HG02885 (cell line): ENCODE results near the gene FOXB1.

Experiments used
- ATAC-seq: cut with Tn5 transposase; IDR thresholded peaks from one replicate; pipeline ENCODE4 v1.9.1; 2021; ENCODE audit warnings: mild to moderate bottlenecking; ENCODE audit not compliant: unreplicated experiment, poor library complexity

Gene FOXB1

DNA sequence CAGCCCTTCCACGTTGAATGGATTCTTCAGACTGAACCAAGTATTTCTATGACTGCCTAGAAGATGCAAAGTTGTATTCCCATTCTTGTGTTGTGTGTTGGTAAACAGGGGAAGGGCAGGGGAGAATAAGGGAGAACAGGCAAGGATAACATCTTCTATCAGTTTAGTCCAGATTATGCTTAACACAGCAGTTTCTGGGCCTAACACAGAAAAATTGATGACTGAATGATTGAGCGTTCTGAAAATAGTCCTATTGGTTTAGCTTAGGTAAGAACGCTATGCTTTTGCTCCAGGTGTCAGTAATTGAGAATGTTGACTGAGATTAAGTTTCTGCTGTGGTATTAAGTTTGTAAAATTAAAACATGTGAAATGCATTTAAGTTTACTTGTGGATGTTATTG lies 8.6 kb downstream of the FOXB1 start:
- ATAC-seq, result no peak

- ATAC-seq, result no peak
These were observed 13.7 kb downstream of the FOXB1 start for GRCh38 chr15:60017538-60018520.

GRCh38 chr15:60020736-60021135 lies 16.6 kb downstream of the FOXB1 start:
- ATAC-seq, result no peak

- no peak for ATAC-seq
These were observed 17.7 kb downstream of the FOXB1 start for GRCh38 chr15:60021589-60022378.

DNA sequence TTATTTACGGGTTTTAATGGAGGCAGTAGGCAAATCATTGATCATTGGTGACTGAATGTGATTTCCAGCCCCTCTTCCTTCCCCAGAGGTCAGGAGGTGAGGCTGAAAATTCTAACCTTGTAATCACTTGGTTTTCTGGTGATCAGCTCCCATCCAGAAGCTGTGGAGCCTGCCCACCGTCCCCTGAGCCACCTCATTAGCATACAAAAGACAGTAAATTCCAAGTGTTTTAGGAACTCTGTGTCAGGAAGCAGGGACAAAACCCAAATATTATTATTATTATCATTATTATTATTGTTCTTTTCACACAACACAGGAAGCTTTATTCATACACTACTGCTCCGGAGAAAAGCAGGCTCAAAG lies 18.2 kb downstream of the FOXB1 start:
- no peak for ATAC-seq

DNA sequence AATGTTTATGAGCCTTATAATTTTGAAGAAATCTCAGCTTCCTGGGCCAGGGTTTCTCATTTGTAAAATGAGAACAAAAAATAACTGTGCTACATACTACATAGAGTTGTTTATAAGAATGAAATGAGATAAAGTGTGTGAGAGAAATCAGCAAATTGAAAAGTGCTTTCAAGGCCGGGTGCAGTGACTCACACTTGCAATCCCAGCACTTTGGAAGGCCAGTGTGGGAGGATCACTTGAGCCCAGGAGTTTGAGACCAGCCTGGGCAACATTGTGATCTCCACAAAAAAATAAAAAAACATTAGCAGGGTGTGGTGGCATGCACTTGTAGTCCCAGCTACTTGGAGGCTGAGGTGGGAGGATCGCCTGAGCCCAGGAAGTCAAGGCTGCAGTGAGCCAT lies 22.4 kb downstream of the FOXB1 start:
- ATAC-seq, result no peak

DNA sequence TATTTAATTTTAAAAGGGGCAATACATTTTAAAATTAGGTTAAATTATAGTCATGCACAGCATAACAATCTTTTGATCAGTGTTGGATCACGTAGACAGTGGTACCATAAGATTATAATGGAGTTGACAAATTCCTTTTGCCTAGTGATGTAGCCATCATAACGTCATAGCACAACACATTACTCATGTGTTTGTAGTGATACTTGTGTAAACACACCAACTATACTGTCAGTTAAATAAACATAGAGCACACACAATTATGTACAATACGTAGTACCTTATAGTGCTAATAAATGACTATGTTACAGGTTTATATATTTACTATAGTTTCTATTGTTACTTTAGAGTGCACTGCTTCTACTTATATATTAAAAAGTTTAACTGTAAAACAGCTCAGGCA lies 31.2 kb downstream of the FOXB1 start:
- no peak for ATAC-seq

DNA sequence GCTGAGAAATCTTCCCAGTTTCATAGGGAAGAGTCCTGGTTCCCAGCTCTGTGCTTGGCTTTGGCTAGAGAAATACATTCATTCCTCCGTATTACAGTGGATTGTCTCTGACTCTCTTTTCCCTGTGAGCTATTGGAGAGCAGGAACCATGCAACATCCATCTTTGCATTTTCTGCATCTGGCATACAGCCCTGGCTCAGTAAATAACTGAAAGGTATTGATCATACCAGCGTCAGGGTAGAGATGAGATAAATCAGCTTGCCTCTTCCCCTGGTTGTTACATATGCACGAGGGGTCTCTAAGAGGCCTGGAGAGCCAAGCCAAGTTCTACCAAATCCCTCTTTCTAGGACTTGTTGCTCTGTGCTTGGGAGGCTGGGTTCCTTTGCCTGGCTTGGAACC lies 35.2 kb downstream of the FOXB1 start:
- no peak for ATAC-seq

- ATAC-seq, result no peak
These were observed 39.8 kb downstream of the FOXB1 start for GRCh38 chr15:60043744-60044435.

DNA sequence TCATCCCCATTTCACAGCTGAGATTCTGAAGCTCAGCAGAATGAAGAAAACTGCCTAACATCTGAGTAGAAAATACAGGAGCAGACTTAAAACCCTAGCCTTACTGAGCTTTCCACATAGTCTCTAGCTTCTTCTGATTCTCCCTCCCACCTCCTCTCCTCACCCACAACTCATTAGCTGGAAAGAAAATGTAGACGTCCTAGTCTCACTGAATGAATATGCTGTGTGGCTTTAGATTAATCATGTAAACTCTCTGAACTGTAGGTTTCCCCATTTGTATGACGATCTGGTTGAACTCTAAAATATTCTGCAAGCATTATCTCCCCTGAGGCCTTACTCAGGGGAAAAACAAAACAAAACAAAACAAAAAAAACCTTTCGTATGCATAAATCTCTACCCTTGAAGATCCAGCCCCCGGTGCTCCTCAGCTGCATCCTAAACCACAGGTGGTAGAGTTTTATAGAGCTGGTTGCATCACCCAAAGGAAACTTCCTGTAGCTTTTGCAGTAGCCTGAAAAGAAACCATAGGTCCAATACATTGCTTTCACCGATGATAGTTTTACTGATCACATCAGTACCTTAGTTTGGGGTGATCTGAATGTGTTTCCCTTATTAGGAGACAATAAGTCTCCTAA lies 40.6 kb downstream of the FOXB1 start:
- ATAC-seq, result no peak

DNA sequence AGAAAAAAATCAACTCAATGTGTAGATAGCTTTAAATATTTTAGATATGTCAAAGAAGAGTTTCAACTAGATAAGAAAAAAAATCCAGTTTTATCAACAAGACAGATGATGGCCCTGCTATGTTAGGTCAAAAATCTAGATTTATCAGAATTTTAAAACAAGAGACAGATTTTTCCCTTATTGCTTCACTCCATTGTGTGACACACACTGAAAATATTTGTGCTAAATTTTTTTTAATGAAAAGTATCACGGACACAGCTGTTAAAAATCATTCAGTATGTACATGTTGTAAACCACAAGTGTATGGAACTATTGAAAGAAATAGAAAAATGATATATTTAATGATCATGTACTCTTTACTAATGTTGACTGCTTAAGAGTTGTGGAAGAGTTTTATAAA lies 43.6 kb downstream of the FOXB1 start:
- no peak for ATAC-seq

DNA sequence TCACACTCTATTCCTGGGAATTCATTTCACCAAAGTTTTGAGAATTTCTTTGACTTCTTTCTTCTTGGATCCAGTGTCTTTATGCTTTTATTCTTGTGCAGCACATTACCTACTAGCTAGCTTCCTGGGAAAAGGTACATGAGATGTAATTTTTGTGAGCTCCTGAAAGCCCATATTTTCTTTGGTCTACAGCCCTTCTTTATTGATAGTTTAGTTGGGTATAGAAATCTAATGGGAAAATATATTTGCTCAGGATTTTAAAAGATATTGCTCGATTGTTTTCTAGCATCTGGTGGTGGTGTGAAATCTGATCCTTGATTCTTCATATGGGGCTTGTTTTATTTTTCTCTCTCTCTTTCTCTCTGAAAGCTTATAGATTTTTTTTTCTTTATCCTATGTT lies 45.8 kb downstream of the FOXB1 start:
- no peak for ATAC-seq

GRCh38 chr15:60052796-60053195 lies 48.7 kb downstream of the FOXB1 start:
- ATAC-seq, result no peak

- ATAC-seq, result no peak
These were observed 50.4 kb downstream of the FOXB1 start for GRCh38 chr15:60054472-60054871.
